SK-MEL-5 (cell line): ENCODE measurements around the gene APBA2. TPM values are rescaled to one million over a fixed set of nuclear protein-coding genes. Genes with fewer than 3 reads are reported as not detected.

Source experiments
- DNase-seq: peaks from one replicate; pipeline ENCODE4 v3.0.0-alpha.2; 2016; ENCODE audit warnings: low read depth, low spot score
- in situ Hi-C: cut with HindIII; loops from 2 replicates; pipeline ENCODE4 v1.10.0; 2016; ENCODE audit warnings: low sequenced_read_pairs, high pct_unique_total_duplicates, low pct_unique_long_range_greater_than_20kb
- total RNA-seq: library from RNA; depleted of rRNA; stranded (reverse); fragments of >200 nt; shearing (Covaris generic); gene quantifications from 2 replicates; pipeline ENCODE4 v1.2.3, GENCODE V29; 2014

Gene APBA2
- total RNA-seq, 1 experiment from 2014 or later, result 24.6 TPM

- in situ Hi-C loops, result no loop called here
- no peak for DNase-seq
Measured at GRCh38 chr15:29061746-29062145, 176.0 kb downstream of the APBA2 start.

DNA sequence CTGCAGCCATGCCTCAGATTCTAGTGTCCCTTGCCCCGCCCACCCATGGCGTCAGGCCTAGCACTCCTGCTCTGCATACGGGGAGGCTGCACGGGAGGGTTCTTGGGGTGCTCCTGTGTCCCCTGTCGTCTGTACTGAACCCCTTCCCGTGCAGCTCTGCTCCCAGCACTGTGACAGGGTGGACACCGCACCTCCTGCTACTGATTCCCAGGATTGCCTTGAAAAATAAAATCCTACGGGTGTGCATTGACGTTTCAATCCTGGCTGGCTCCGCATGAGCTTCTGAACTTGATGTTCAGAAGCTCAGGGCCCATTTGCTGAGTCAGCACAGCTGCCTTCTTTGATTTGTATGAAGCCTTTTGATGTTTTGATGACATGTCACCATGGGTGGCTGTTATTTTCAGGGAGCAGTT is 176.4 kb downstream of the APBA2 start:
- DNase-seq, result no peak
- in situ Hi-C loops, result no loop called here

DNA sequence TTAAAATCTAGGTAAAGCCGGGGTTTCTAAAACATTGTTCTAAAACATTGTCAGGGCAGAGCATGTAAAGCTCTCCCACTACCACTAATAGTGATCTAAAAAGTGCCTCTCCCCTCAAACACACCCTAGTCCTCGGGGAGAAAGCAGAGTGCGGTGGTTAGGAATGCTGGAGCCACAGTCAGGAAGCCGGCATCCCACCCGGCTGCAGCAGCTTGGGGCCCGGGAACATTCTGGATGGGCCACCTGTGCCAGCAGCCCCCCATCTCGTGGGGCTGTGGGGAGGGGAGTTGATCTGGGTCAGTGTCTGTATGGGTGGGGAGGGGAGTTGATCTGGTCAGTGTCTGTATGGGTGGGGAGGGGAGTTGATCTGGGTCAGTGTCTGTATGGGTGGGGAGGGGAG is 176.9 kb downstream of the APBA2 start:
- in situ Hi-C loops, result no loop called here
- DNase-seq, result no peak

- no peak for DNase-seq
- in situ Hi-C loops, result no loop called here
Measured at GRCh38 chr15:29063646-29064045, 177.9 kb downstream of the APBA2 start.

GRCh38 chr15:29064290-29064689 is 178.5 kb downstream of the APBA2 start:
- in situ Hi-C loops, result no loop called here
- no peak for DNase-seq

DNA sequence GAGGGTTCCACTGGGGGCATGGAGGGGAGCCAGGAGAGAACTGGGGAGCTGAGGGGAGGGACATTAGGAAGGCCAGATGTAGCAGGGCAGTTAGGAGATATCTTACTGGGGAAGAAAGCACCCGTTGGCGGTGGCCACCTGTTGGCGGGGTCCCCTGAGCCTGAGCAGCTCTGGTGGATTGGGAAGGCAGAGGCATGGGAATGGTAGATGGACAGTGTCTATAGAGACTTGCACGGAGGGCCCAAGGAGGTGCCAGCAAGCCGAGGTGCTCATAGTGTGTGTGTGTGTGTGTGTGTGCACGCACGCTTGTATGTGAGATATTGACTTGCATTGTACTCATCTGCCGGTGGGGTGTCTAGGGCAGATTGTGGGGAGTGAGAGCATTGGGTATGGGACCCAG is 179.0 kb downstream of the APBA2 start:
- in situ Hi-C loops, result no loop called here
- no peak for DNase-seq

GRCh38 chr15:29065571-29065970 is 179.8 kb downstream of the APBA2 start:
- in situ Hi-C loops, result no loop called here
- DNase-seq, result no peak

- in situ Hi-C loops, result no loop called here
- no peak for DNase-seq
Measured at GRCh38 chr15:29066310-29066709, 180.5 kb downstream of the APBA2 start.

DNA sequence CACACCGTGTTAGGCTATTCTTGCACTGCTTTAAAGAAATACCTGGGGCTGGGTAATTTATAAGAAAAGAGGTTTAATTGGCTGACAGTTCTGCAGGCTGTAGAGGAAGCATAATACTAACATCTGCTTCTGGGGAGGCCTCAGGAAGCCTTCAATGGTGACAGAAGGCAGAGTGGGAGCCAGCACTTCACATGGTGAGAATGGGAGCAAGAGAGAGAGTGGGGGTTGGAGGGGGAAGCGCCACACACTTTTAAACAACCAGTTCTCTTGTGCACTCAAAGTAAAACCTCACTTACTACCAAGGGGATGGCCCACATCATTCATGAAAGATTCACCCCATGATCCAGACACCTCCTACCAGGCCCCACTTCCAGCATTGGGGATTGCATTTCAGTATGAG is 181.1 kb downstream of the APBA2 start:
- no peak for DNase-seq
- in situ Hi-C loops, result no loop called here

DNA sequence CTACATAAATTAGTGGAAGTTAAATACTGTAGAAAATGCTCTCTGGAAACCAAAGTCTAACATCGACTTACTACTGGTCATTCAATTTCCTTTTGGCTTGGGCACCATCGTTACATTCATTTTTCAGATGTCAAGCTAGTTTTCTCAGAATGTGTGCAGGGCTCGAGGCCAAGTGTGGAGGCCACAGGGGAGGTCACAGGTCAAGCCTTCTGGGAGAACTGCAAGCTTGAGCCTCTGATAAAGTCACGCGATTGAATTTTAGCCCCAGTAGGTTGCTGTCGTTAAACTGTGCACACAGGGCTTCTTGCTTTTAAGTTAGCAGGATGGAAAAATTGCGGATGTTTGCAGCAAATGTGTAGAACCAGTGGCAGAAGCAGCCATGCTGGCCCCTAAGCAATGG is 182.2 kb downstream of the APBA2 start:
- DNase-seq, result no peak
- in situ Hi-C loops, result no loop called here

- DNase-seq, result peak; percentile 32
- in situ Hi-C loops, result no loop called here
Measured at GRCh38 chr15:29070471-29071231, 184.9 kb downstream of the APBA2 start.

DNA sequence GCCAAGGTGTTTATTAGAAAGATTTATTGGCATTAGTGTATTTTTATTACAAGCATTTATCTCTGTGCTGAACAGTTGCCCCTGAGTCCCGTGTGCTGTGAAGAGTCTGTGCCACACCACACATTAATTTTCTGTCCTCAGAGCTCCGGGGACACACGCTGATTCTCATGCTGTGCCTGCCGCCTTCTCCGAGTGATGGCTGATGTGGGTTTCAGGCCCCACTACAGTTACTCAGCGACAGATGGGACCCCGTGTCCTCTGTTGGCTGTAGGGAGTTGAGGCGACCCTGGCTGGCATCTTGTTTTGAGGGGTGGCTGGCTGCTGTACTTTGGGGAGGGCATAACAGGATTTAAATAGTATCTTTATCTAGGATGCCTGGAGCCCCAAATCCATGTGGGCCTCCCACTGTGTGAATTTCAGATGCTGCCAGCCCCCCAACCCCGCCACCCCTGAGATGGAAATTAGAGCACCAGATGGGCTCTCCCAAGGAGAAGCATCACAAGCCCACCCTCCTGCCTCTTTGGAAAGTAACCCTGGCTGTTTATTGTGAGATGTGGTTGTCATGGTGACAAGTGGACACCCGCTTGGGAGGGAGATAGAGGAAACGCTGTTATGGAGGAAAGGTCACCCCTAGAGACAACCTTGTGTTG is 185.6 kb downstream of the APBA2 start:
- no peak for DNase-seq
- in situ Hi-C loops, result no loop called here

- no peak for DNase-seq
- in situ Hi-C loops, result no loop called here
Measured at GRCh38 chr15:29071882-29072273, 186.1 kb downstream of the APBA2 start.

DNA sequence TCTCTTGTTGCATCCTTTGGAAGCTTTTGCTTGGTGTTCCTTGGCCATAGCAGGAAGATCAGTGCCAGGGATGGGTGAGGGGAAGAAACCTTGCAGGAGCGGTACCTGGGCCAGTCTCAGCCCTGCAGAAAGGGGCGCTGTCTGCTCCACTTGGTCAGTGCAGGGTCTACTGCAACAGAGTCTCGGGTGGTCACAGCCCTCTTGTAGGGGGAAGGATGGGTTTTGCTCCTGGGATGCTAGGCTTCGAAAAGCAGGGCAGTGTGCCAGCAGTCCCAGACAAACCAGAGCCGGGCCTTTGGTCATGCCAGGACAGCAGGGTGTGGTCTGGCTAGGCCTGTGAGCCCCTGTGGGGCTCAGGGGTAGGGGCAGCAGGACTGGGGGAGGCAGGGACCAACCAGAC is 186.7 kb downstream of the APBA2 start:
- in situ Hi-C loops, result no loop called here
- DNase-seq, result no peak

- DNase-seq, result no peak
Measured at GRCh38 chr15:29074045-29074444, 188.3 kb downstream of the APBA2 start.

GRCh38 chr15:29078541-29078940 is 192.8 kb downstream of the APBA2 start:
- in situ Hi-C loops, result no loop called here

More at GRCh38 chr15:29074045-29074444, 188.3 kb downstream of the APBA2 start:
- in situ Hi-C loops, result no loop called here

DNA sequence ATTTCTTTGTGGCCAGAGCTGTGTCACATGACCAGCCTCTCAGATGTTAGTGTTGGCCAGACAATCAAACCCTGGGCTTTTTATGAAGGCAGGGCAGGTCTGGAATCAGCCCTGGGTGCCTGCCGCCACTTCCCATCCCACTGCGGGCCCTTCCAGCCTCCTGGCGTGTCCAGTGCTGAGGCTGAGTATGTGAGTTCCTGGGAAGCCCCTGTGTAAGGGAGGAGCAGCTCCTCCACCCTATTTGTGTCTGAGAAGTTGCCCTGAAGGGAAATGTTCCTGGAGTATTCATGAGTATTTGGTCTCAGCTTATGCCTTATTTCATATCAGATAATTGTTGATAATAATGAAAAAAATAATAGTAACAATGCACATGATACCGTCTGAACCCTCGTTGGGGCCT is 193.7 kb downstream of the APBA2 start:
- DNase-seq, result no peak
- in situ Hi-C loops, result no loop called here

More at GRCh38 chr15:29078541-29078940, 192.8 kb downstream of the APBA2 start:
- no peak for DNase-seq

DNA sequence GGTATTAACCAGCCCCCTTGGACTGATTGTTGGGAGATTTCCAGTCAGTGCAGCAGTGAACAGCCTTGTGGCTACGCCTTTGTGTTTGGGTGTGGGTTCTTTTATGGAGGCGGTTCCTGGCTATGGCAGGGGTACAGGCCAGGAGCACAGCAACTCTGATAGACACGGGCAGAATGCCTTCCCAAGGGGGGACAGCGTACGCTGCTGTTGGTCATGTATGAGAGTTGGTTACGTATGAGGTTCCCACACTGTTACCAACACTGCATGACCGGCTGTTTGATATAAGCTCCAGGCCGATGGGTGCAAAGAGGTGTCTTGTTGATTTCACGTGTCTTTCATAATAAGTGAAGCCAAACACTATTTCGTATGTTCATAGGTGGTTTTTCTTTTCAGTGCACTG is 196.0 kb downstream of the APBA2 start:
- in situ Hi-C loops, result no loop called here
- DNase-seq, result no peak

DNA sequence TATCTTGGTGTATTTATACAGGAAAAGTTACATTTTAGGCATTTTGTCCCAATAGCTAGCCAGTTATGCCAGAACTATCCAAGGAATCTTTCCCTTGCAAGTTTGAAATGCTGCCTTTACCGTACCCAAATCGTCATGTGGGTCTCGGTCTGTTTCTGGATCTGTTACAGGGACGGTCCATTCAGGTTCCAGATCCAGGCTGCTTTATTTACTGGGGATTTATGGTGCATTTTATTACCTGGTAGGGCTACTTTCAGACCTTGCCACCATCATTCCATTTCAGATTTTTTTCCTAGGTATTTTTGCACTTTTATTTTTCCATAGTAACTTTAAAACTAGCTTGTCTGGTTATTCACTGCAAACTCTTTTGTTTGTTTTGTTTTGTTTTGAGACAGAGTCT is 197.4 kb downstream of the APBA2 start:
- no peak for DNase-seq
- in situ Hi-C loops, result no loop called here
